A549 (cell line): ENCODE measurements around the gene APH1B. TPM values are rescaled to one million over a fixed set of nuclear protein-coding genes. Genes with fewer than 3 reads are reported as not detected.
A peak's percentile ranks its signal among the peaks of the same experiment; 100 is the strongest.

Source experiments
- ATAC-seq, 2 experiments: fragments of 200-7000 bp in 1 of 2; fragments of >200 bp in 1 of 2; cut with Nextera tagmentation in 1 of 2; cut with Tn5 transposase in 1 of 2; 3 replicates each; pipeline versions ENCODE4 v1.8.0 to v1.9.1; 2018 to 2020; ENCODE audit warnings: mild to moderate bottlenecking in 1 of 2, moderate library complexity in 1 of 2
- CTCF ChIA-PET: fragments of 300-600 bp; sonication (Branson Sonifier 250); formaldehyde crosslinking; extraction: SDS; loops from one replicate; lab custom pipeline; 2021; ENCODE audit warnings: antibody characterized with exemption, inconsistent platforms; lab: Yijun Ruan, JAX
- POLR2A ChIA-PET: fragments of 350-600 bp; formaldehyde crosslinking; extraction: SDS; loops from one replicate; lab custom pipeline; 2021; ENCODE audit warnings: antibody characterized with exemption, inconsistent platforms; lab: Yijun Ruan, JAX
- DNase-seq, 2 experiments: peaks; one replicate each; pipeline versions ENCODE4 v3.0.0 to v3.0.0-alpha.2; 2011 to 2016; ENCODE audit warnings: low read depth in 1 of 2, low spot score in 1 of 2
- FAIRE-seq: peaks from 2 replicates; lab custom pipeline; 2011; peaks lifted over from hg19 to GRCh38; lab: Jason Lieb, UNC
- H3K27ac ChIP-seq, 2 experiments: fragments of >200 bp; sonication (Bioruptor Twin); formaldehyde crosslinking; 3 replicates each; pipeline ENCODE4 v1.5.1; 2016 to 2017
- H3K4me1 ChIP-seq: fragments of >200 bp; sonication (Bioruptor Twin); formaldehyde crosslinking; 3 replicates; pipeline ENCODE4 v1.6.1; 2016
- H3K4me2 ChIP-seq: fragments of >200 bp; sonication (Bioruptor Twin); formaldehyde crosslinking; 3 replicates; pipeline ENCODE4 v1.6.1; 2016
- H3K4me3 ChIP-seq: fragments of >200 bp; sonication (Bioruptor Twin); formaldehyde crosslinking; 3 replicates; pipeline ENCODE4 v1.5.1; 2016
- H3K9me3 ChIP-seq: fragments of >200 bp; sonication (Bioruptor Twin); formaldehyde crosslinking; 3 replicates; pipeline ENCODE4 v1.6.1; 2016
- BHLHE40 ChIP-seq: IDR thresholded peaks from 2 replicates; pipeline ENCODE4 v1.6.1; 2012; ENCODE audit warnings: low read depth, low read length, inconsistent platforms
- CEBPB ChIP-seq, 2 experiments: fragments of >200 bp in 1 of 2; sonication (Bioruptor Twin) in 1 of 2; formaldehyde crosslinking in 1 of 2; IDR thresholded peaks; 2 replicates each; pipeline ENCODE4 v1.6.1; 2012 to 2016
- EHF ChIP-seq: fragments of 250-450 bp; sonication (Bioruptor Pico); IDR thresholded peaks from 2 replicates; pipeline ENCODE4 v1.5.0; 2020; ENCODE audit warnings: mild to moderate bottlenecking
- FOSB ChIP-seq: fragments of 250-450 bp; sonication (Bioruptor Pico); IDR thresholded peaks from 2 replicates; pipeline ENCODE4 v1.5.0; 2020; ENCODE audit warnings: mild to moderate bottlenecking, moderate library complexity
- HOXB13 ChIP-seq: fragments of 250-450 bp; sonication (Bioruptor Pico); IDR thresholded peaks from 2 replicates; pipeline ENCODE4 v1.5.0; 2020; ENCODE audit warnings: low read depth, mild to moderate bottlenecking, moderate library complexity
- JUNB ChIP-seq: fragments of >200 bp; sonication (Bioruptor Twin); formaldehyde crosslinking; IDR thresholded peaks from 2 replicates; pipeline ENCODE4 v1.6.1; 2016
- NR3C1 ChIP-seq: fragments of >200 bp; sonication (Bioruptor Twin); formaldehyde crosslinking; IDR thresholded peaks from 3 replicates; pipeline ENCODE4 v1.6.1; 2017
- ZFP36 ChIP-seq: fragments of 450-650 bp; IDR thresholded peaks from 2 replicates; pipeline ENCODE4 v1.6.1; 2014; ENCODE audit warnings: borderline replicate concordance; ENCODE audit not compliant: partially characterized antibody
- ZSCAN20 ChIP-seq: fragments of 250-450 bp; sonication (Bioruptor Pico); IDR thresholded peaks from 2 replicates; pipeline ENCODE4 v1.8.0; 2022; ENCODE audit warnings: mild to moderate bottlenecking, moderate library complexity
- WGBS: methylation state at CpG from one replicate; pipeline ENCODE4 v1.1.6; 2017; ENCODE audit errors: missing lambda C conversion rate; 5-methylcytosine and 5-hydroxymethylcytosine counted together
- polyA plus RNA-seq, 4 experiments: library from polyadenylated mRNA; depleted of rRNA in 3 of 4; stranded (reverse); fragments of >200 nt; fragmentation: RNase III in 1 of 4; extraction: RNeasy Plus Mini Kit Qiagen cat#74134 plus additional on column Dnase treatment in 1 of 4; gene quantifications; 2 replicates in 3 of 4; 3 replicates in 1 of 4; pipeline ENCODE4 v1.2.3, GENCODE V29; 2011 to 2017
- TF ChIP-seq, protein P1 (sequence below): fragments of 250-450 bp; sonication (Bioruptor Pico); IDR thresholded peaks from 2 replicates; pipeline ENCODE4 v1.5.0; 2021; ENCODE audit warnings: mild to moderate bottlenecking, moderate library complexity, borderline replicate concordance
- TF ChIP-seq, protein P2 (sequence below): fragments of >200 bp; sonication (Bioruptor Twin); formaldehyde crosslinking; IDR thresholded peaks from 3 replicates; pipeline ENCODE4 v1.5.1; 2016
- TF ChIP-seq, protein P3 (sequence below): fragments of 250-450 bp; sonication (Bioruptor Pico); IDR thresholded peaks from 2 replicates; pipeline ENCODE4 v1.5.0; 2020; ENCODE audit warnings: low read depth, mild to moderate bottlenecking, moderate library complexity

The APH1B gene
- polyA plus RNA-seq, 2 of the 4 experiments (the other 2 are of a cell fraction): 16.4 to 28.5 TPM

DNA sequence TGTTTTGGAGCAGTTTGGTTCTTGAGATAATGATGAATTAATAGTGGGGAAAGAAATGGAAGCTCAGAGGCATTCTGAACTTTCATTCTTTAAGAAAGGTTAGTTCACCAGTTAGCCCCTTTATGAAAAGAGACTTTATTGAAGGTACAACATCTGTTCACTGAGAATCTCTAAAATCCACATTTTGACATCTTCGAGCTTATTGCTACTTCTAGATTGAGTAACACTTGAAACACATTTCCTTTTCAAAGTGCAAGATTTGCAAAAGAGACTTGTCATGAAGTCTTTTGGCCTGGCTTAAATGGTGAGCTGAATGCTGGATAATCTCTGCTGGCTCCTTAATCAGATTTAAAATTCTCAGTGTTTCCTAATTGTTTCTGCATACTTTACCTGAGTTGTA is 45.7 kb upstream of the APH1B start:
- FAIRE-seq (peak; percentile 90), DNase-seq (no peak), ATAC-seq (no peak)
- Histone ChIP-seq H3K9me3 (no peaks in the 10 kb centered on the region), H3K27ac (no peak overlapping the region)
- no peak for TF ChIP-seq HOXB13
- TF ChIP-seq FOSB: no peak
- TF ChIP-seq, protein P1, sequence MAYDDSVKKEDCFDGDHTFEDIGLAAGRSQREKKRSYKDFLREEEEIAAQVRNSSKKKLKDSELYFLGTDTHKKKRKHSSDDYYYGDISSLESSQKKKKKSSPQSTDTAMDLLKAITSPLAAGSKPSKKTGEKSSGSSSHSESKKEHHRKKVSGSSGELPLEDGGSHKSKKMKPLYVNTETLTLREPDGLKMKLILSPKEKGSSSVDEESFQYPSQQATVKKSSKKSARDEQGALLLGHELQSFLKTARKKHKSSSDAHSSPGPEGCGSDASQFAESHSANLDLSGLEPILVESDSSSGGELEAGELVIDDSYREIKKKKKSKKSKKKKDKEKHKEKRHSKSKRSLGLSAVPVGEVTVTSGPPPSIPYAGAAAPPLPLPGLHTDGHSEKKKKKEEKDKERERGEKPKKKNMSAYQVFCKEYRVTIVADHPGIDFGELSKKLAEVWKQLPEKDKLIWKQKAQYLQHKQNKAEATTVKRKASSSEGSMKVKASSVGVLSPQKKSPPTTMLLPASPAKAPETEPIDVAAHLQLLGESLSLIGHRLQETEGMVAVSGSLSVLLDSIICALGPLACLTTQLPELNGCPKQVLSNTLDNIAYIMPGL: 0 out of 2 replicates have a peak, but pooled peaks have one; percentile 39
- TF ChIP-seq, all 56 proteins: peak for 1
- Histone ChIP-seq H3K4me3 (no peak overlapping the region), H3K4me2 (no peak overlapping the region), H3K4me1 (peaks cover 58% of the 10 kb centered on the region)
- ChIA-PET CTCF (interaction anchor here (0.6 to 1.7 kb wide), 6 partner anchors 9 to 171 kb away, joined by 3 to 4 read pairs (median 4); no protein-coding TSS in a partner anchor), POLR2A (interaction anchor here (0.7 to 1.0 kb wide), 2 partner anchors 9 to 75 kb away, joined by 3 to 4 read pairs; no protein-coding TSS in a partner anchor)
- WGBS: 80% methylated on average over 1 of the region's 1 CpG

DNA sequence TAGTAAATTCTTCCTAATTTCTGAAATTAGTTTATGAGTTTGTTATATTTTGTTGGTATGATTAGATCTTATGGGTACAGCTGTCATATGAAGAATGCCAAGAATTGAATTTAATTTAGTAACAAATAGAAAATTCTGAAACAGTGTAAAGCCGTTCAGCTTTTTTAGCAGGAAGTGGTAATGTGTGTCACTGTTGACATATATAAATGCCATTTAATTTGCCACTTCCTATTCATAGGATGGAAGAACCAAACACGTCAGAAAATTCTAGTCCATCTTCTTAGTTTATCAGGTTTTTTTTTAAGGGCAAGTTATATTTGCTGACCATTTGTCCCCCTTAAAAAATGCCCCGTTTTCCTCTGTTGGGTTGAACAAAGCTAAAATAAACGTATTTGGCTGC is 45.0 kb upstream of the APH1B start:
- no peak for TF ChIP-seq ZFP36
- TF ChIP-seq ZSCAN20 (CRISPR knock-in tag): no peak
- no peak for TF ChIP-seq JUNB
- TF ChIP-seq EHF (CRISPR knock-in tag): no peak
- TF ChIP-seq, protein P2, sequence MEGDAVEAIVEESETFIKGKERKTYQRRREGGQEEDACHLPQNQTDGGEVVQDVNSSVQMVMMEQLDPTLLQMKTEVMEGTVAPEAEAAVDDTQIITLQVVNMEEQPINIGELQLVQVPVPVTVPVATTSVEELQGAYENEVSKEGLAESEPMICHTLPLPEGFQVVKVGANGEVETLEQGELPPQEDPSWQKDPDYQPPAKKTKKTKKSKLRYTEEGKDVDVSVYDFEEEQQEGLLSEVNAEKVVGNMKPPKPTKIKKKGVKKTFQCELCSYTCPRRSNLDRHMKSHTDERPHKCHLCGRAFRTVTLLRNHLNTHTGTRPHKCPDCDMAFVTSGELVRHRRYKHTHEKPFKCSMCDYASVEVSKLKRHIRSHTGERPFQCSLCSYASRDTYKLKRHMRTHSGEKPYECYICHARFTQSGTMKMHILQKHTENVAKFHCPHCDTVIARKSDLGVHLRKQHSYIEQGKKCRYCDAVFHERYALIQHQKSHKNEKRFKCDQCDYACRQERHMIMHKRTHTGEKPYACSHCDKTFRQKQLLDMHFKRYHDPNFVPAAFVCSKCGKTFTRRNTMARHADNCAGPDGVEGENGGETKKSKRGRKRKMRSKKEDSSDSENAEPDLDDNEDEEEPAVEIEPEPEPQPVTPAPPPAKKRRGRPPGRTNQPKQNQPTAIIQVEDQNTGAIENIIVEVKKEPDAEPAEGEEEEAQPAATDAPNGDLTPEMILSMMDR: no peak
- TF ChIP-seq BHLHE40: no peak
- TF ChIP-seq, protein P3, sequence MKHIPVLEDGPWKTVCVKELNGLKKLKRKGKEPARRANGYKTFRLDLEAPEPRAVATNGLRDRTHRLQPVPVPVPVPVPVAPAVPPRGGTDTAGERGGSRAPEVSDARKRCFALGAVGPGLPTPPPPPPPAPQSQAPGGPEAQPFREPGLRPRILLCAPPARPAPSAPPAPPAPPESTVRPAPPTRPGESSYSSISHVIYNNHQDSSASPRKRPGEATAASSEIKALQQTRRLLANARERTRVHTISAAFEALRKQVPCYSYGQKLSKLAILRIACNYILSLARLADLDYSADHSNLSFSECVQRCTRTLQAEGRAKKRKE (CRISPR knock-in tag): no peak
- no peak for TF ChIP-seq NR3C1
- TF ChIP-seq, all 56 proteins: peak for 0
- ChIA-PET CTCF (interaction anchor here (0.6 to 1.7 kb wide), 5 partner anchors 16 to 85 kb away, joined by 3 to 4 read pairs (median 3); no protein-coding TSS in a partner anchor), POLR2A (interaction anchor here (0.6 to 2.0 kb wide), 2 partner anchors 44 to 143 kb away, joined by 4 to 6 read pairs; partner anchors contain the start of gene APH1B)
- 70% methylated on average over 4 of the region's 4 CpGs for WGBS
- Histone ChIP-seq H3K9me3 (peaks cover 3% of the 10 kb centered on the region; the same call in 2 of the 3 replicates), H3K27ac (no peak overlapping the region), H3K4me2 (0 out of 3 replicates have a peak overlapping the region, but pooled peaks have one; percentile 6), H3K4me1 (peaks cover 60% of the 10 kb centered on the region), H3K4me3 (no peak overlapping the region)
- no peak for DNase-seq
- peak; percentile 74 for FAIRE-seq
- no peak for ATAC-seq

DNA sequence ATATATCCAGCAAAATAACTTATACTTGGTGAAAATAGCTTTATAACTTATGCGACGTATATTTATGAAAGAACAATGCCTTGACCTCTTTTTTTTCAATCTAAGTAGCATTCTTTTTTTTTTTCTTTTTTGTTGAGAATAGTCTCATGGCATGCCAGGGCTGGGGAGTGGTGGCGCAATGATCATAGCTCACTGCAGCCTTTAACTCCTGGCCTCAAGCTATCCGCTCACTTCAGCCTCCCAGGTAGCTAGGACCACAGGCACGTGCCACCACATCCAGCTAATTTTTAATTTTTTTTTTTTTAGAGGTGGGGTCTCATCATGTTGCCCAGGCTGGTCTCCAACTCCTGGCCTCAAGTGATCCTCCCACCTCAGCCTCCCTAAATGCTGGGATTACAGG is 44.5 kb upstream of the APH1B start:
- Histone ChIP-seq H3K4me3 (no peak overlapping the region), H3K4me1 (peaks cover 60% of the 10 kb centered on the region), H3K27ac (peak overlapping the region; percentile 70 to 76; a peak in 5 of 6 replicates)
- WGBS: 97% methylated on average over 5 of the region's 5 CpGs
- CTCF ChIA-PET: interaction anchor here (1.0 to 1.7 kb wide), 2 partner anchors 32 to 86 kb away, joined by 3 to 4 read pairs; no protein-coding TSS in a partner anchor
- ATAC-seq (no peak), FAIRE-seq (no peak), DNase-seq (no peak)
- TF ChIP-seq CEBPB (IDR thresholded peaks at IDR 0.05) (peak in 1 of 2 experiments; percentile 53; a peak in 1 of 4 replicates), ZSCAN20 (CRISPR knock-in tag) (no peak)
- TF ChIP-seq, all 56 proteins: peak for 1
- H3K4me2 ChIP-seq: peak overlapping the region; percentile 71
- peaks cover 8% of the 10 kb centered on the region; the same call in 2 of the 3 replicates for H3K9me3 ChIP-seq
- POLR2A ChIA-PET: interaction anchor here (0.6 to 2.0 kb wide), 3 partner anchors 9 to 144 kb away, joined by 4 to 6 read pairs (median 4); partner anchors contain the start of gene APH1B
